NCI-H82 treated with DMSO at 0.1 percent for 48 hours (cell line): ENCODE data around the gene UGCG.
"Not testable (repeated sequence)": the region's sequence is repeated elsewhere in the genome, so short reads cannot be mapped to it uniquely, and the experiment has no call there.

ENCODE experiments used
- DNase-seq: peaks from one replicate; lab custom pipeline; 2025; ENCODE audit not compliant: unreplicated experiment; lab: John Stamatoyannopoulos, UW

The UGCG gene

GRCh38 chr9:111890334-111890733, 6.3 kb upstream of the UGCG start:
- DNase-seq = no peak

GRCh38 chr9:111890867-111891266, 5.7 kb upstream of the UGCG start:
- DNase-seq = peak; percentile 30

DNA sequence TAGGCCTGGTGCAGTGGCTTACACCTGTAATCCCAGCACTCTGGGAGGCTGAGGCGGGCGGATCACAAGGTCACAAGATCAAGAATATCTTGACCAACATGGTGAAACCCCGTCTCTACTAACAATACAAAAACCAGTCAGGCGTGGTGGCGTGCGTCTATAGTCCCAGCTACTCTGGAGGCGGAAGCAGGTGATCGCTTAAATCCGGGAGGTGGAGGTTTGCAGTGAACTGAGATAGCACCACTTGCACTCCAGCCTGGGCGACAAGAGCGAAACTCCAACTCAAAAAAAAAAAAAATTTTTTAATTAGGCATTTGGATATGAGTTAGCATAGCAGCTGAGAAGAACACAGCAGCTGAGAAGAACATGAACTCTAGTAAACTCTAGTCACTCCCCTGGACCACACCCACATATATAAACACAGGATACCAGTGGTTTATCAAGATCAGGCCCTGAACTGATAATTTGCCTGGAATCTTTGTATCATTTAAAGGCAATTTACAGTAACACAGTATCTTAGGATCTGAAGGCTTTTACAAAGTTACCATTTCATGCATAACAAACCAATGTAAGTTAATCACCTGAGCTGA, 4.6 kb upstream of the UGCG start:
- no peak for DNase-seq

- DNase-seq = no peak
Observed at GRCh38 chr9:111896942-111897600, 457 bp downstream of the UGCG start.

DNA sequence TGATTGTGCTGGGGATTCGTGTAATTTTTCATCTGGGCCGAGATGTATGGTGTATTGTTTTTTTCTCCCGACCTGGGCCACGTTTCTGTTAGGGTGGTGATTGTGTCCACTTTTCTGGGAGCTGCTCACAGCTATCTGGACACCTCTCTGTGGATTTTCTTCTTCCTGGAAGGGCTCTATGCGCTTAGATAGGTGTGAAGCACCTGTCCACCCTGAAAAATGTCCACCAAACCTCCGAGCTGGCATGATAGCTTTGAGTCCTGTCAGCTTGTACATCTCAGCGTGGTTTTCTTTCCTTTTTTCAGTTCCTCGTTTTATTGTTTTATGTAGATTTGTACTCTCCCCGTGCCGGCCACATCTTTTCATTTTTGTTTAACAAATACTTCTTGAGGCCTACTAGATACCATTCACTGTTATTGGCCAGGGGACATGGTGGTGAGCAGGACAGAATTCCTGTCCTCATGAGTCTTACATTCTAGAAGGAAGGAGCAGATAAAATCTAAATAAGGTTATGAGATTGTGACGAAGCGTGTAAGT, 1.1 kb downstream of the UGCG start:
- DNase-seq = no peak

- DNase-seq = no peak
Observed at GRCh38 chr9:111898331-111899096, 1.9 kb downstream of the UGCG start.

DNA sequence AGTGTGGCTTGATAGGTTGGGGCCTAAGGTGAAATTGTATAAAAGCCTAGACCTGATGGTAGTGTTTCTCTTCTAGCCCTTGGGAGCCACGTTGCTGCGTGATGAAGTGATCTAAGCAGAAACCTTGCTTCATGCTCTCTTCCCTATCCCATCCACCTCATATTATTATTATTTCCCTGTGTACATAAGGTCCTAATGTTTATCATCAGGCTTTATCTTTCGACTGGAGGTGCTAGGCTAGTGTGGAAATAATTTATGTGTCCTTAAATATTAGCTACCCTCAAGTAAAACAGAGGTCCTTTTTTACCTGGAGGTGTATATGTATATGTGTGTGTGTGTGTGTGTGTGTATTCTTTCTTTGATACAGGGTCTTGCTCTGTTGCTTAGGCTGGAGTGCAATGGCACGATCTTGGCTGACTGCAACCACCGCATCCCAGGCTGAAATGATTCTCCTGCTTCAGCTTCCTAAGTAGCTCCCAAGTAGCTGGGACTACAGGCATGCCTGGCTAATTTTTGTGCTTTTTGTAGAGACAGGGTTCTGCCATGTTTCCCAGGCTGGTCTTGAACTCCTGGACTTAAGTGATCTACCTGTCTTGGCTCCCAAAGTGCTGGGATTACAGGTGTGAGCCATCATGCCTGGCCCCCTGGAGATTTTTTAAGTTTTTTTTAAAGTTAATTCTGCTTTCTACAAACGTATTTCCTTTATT, 3.7 kb downstream of the UGCG start:
- no peak for DNase-seq

- no peak for DNase-seq
Observed at GRCh38 chr9:111900858-111901612, 4.4 kb downstream of the UGCG start.

GRCh38 chr9:111902391-111903139, 6.0 kb downstream of the UGCG start:
- DNase-seq = no peak

DNA sequence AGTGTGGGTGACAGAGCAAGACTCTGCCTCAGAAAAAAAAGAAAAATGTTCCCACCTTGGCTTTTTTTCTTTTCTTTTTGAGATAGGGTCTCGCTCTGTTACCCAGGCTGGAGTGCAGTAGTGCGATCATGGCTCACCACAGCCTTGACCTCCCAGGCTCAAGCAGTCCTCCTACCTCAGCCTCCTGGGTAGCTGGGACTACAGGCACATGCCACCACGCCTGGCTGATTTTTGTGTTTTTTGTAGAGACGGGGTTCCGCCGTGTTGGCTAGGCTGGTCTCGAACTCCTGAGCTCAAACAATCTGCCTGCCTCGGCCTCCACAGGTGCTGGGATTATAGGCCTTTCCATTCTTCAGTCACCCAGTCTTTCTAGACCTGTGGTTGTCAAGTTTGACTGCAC, 6.9 kb downstream of the UGCG start:
- not testable (repeated sequence) for DNase-seq

DNA sequence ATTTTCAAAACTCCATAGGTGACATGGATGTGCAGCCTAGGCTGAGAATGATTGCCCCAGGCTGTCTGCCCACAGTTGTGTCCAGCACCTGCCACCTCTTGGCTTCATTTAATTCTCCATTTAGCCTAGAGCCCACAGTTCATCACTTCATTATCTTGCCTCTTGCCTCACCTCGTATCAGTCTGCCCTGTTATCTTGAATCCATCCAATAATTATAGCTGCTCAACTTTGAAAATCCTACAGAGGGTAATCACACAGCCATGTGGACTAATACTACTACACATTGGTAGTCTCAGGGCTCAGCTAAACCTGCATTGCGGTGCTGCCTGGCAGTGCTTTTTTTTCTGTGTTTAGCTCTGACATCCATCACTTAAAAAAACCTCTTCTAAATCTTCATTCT, 7.4 kb downstream of the UGCG start:
- DNase-seq = no peak

DNA sequence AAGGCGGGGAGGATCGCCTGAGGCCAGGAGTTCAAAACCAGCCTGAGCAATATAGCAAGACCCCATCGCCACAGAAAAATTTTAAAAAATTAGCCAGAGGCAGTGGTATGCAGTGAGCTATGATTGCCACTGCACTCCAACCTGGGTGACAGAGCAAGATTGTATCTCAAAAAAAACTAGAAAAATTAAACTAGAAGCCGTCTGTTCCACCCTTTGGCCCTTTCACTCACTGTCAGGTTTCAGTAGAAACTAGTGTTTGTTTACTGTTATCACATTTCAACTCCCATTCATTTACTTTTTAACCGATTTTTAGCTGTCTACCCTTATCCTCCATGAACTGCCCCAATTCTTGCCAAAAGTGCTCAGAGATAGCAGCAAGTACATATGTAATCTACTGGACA, 8.3 kb downstream of the UGCG start:
- DNase-seq = no peak

DNA sequence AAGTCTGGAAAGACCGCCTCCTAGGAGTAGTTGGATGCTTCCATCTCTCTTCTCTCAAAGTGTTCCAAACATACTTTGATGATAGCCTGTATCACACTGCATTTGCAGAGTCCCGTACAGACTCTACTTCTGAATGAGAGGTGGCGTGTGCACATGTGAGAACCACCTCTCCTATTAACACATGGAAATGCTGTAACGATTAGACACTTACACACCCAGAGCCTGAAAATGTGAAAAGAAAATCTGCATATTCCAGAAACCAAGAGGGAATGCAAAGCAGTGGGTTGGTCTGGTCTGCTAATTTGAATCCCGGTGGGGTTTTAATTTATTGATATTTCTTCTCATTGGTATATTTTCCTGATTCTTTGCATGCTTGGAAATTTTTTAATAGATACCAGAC, 10.5 kb downstream of the UGCG start:
- no peak for DNase-seq

- no peak for DNase-seq
Observed at GRCh38 chr9:111909444-111909843, 12.8 kb downstream of the UGCG start.

DNA sequence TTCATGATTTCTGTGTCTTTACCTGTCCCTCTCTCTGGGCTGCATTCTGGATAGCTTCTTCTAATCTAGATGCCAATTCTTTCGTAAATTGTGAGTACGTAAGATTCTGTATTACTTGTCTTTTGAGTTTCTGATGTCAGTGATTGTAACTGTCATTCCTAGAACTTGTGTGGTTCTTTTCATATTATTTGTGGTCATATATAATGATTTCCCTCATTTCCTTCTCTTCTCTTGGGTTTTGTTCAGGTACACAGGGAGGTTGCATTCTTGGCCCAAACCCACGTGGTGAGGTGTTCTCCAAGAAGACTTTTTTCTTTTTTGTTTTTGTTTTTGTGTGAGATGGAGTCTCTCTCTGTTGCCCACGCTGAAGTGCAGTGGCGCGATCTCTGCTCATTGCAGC, 13.8 kb downstream of the UGCG start:
- no peak for DNase-seq

- DNase-seq = no peak
Observed at GRCh38 chr9:111913159-111913558, 16.5 kb downstream of the UGCG start.

DNA sequence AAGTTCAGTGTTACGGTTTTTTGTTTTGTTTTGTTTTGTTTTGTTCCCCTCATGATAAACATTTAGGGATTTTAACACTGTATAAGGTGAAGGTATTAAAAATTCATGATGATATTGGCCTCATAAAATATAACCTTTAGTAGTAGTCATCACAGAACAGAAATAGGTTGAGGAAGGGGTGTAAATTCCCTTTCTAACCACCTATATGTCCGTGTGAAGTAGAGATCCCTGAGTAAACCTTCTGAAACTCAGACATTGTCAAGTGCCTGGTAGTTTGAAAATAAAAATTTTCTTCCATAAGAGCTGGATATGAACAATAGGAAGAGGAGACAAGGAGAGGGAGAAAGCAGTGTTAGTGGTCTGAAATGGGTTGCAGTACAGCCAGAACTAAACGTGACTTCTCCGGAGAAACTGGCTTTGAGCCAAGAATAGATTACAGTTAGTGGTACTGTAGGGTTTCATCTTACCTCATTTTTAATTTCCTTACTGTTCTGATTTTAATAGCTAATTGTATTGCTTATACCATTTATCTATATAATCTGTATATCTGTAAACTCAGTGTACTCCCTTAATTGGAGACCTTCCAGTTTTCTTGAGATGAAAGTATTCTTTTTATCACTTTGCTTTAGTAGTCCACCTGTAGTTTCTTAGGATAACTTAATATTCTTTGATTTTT, 18.3 kb downstream of the UGCG start:
- DNase-seq = peak; percentile 20

- no peak for DNase-seq
Observed at GRCh38 chr9:111915425-111915758, 18.8 kb downstream of the UGCG start.

DNA sequence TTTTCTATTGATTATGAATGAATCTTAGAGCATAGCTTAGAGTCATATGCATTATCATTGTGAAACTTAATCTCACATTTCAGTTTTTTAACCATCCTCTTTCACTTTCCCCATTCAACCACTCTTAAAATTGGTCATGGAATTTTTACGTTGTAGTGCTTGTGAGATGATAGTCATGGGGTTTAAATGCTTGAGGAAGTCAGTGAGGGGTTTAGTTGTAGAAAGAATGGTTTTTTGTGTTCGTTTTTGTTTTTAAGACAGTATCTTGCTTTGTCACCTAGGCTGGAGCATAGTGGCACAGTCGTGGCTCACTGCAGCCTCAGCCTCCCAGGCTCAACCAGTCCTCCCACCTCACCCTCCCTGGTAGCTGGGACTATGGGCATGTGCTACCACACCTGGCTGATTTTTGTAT, 19.6 kb downstream of the UGCG start:
- no peak for DNase-seq

DNA sequence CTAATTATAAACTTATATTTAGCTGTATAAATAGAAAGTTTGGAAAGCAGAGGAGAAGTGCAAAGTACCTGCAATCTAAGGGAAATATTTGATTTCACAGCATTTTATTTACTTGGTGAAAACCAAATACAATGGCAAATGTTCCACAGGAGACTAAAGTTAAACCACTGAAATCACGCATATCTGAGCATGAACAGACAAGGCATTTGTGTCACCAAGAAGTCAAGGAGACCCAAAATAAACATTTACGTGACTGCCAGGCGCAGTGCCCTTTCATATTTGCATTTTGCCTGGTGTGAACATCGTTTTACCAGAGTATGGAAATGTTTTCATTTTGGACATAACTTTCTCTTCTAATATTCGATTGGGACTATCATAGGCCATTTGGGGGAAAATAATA, 20.6 kb downstream of the UGCG start:
- no peak for DNase-seq
